Kidney (tissue), 11 donors: Measurements from ENCODE around the gene MBD3L2. TPM values are rescaled to one million over a fixed set of nuclear protein-coding genes. Genes with fewer than 3 reads are reported as not detected.
A peak's percentile ranks its signal among the peaks of the same experiment; 100 is the strongest.
"Not testable (repeated sequence)": the region's sequence is repeated elsewhere in the genome, so short reads cannot be mapped to it uniquely, and the experiment has no call there.

ENCODE experiments used
- DNase-seq, 5 donors: peaks; one replicate each; pipeline ENCODE4 v3.0.0-alpha.2; 2013 to 2020
- FAIRE-seq: peaks from 2 replicates; lab custom pipeline; 2012; peaks lifted over from hg19 to GRCh38; lab: Jason Lieb, UNC
- H3K27ac ChIP-seq, 2 donors: one replicate each; pipeline ENCODE4 v1.7.0; 2013; ENCODE audit warnings: low read depth in 2 of 2, low read length in 2 of 2, inconsistent platforms in 1 of 2
- H3K27me3 ChIP-seq: one replicate; pipeline ENCODE4 v1.7.1; 2013; ENCODE audit warnings: low read length, inconsistent platforms; ENCODE audit not compliant: control insufficient read depth, insufficient read depth
- H3K36me3 ChIP-seq, 3 donors: one replicate each; pipeline versions ENCODE4 v1.7.0 to v1.7.1; 2013; ENCODE audit warnings: low read length in 3 of 3, control low read depth in 1 of 3, inconsistent platforms in 1 of 3; ENCODE audit not compliant: insufficient read depth in 3 of 3, control insufficient read depth in 2 of 3
- H3K4me1 ChIP-seq, 3 donors: one replicate each; pipeline versions ENCODE4 v1.7.0 to v1.7.1; 2013; ENCODE audit warnings: low read length in 3 of 3, inconsistent platforms in 1 of 3, low read depth in 1 of 3; ENCODE audit not compliant: control insufficient read depth in 2 of 3, insufficient read depth in 2 of 3
- H3K4me3 ChIP-seq, 3 donors: one replicate each; pipeline versions ENCODE4 v1.7.0 to v1.8.1; 2013; ENCODE audit warnings: low read length in 3 of 3, control low read depth in 1 of 3, inconsistent platforms in 1 of 3
- H3K9ac ChIP-seq, 3 donors: one replicate each; pipeline versions ENCODE4 v1.7.0 to v1.7.1; 2013; ENCODE audit warnings: low read length in 3 of 3, control low read depth in 1 of 3, inconsistent platforms in 1 of 3
- H3K9me3 ChIP-seq, 3 donors: one replicate each; pipeline versions ENCODE4 v1.7.0 to v1.7.1; 2013; ENCODE audit warnings: low read length in 3 of 3, control low read depth in 1 of 3, inconsistent platforms in 1 of 3; ENCODE audit not compliant: control insufficient read depth in 2 of 3, insufficient read depth in 1 of 3
- intact Hi-C: fragments of 100-400 bp; cut with DNase I; formaldehyde crosslinking; loops from one replicate; pipeline ENCODE4 v1.11.1; 2022
- polyA plus RNA-seq: library from polyadenylated mRNA; stranded (reverse); fragments of 350-450 nt; fragmentation: Illumina TruSeq; extraction: RNeasy Lipid Tissue Mini Kit (QIAGEN cat#74804); gene quantifications from one replicate; pipeline ENCODE4 v1.2.3, GENCODE V29; 2014; ENCODE audit warnings: low read depth, low replicate concordance; ENCODE audit not compliant: insufficient read depth
- total RNA-seq: library from RNA; stranded (reverse); fragmentation: NEBNext Ultra II Directional; extraction: Animal tissue kit (Norgen Biotek cat#: 25700); gene quantifications from one replicate; pipeline ENCODE4 v1.2.1, GENCODE V29; 2021
- donor health status: control.
- donor health status: control.
- donor health status: DM: yes; HTN: yes; CAD: no.
- donor health status: Normal renal cell carcinoma (clear cell type).

The MBD3L2 gene
- total and polyA plus RNA-seq, 2 donors from 2014 or later = not detected

DNA sequence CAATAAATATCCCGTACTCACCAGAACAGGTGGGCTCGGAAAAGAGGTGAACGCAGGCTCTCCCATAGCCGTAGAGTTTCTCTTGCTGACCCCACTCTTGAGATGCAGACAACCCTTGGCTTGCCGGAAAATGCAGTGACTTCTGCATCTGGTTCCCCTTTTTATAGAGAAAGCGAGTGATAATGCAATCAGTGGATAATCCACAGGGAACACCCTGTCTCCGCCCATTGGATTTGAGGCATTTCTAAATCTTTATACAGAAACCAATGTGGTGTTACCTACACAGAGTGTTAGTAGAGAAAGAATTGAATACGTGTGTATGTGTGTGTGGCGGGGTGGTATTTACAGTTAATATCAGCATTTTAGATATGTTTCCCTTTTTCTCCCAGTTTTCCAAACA lies 9.0 kb upstream of the MBD3L2 start, which contains the start of gene MBD3L4:
Gene MBD3L4, minus strand, starts transcription at position 101 of the 400 bp plus-strand sequence. Its CDS starts 35 bp downstream, at position 66.
- DNase-seq, FAIRE-seq, intact Hi-C loops: not testable (repeated sequence)

DNA sequence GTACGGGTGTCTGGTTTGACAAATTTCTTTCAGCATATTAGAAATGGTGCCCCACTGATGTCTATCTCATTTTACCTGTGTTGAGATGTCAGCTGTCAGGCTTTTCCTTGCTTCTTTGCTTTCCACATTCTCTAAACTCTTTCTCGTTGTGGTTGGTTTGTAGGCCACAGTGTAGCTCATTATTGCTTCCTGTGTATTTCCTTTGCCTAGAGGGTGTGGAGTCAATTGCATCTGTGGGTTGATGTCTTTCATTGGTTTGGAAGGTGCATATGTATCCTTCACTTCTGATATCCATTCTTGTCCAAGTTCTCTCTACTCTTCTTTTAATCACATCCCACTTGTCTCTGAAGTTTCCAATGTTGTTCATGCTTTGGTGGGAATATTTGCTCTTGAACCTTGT lies 7.6 kb upstream of the MBD3L2 start:
- H3K27me3 ChIP-seq, H3K9me3 ChIP-seq, H3K4me3 ChIP-seq, FAIRE-seq, H3K4me1 ChIP-seq, H3K27ac ChIP-seq, intact Hi-C loops, H3K9ac ChIP-seq, DNase-seq, H3K36me3 ChIP-seq: not testable (repeated sequence)

More for the DNA sequence above, 9.0 kb upstream of the MBD3L2 start, which contains the start of gene MBD3L4:
- H3K27me3 ChIP-seq, H3K36me3 ChIP-seq, H3K9ac ChIP-seq, H3K4me1 ChIP-seq, H3K4me3 ChIP-seq, H3K27ac ChIP-seq, H3K9me3 ChIP-seq: not testable (repeated sequence)

DNA sequence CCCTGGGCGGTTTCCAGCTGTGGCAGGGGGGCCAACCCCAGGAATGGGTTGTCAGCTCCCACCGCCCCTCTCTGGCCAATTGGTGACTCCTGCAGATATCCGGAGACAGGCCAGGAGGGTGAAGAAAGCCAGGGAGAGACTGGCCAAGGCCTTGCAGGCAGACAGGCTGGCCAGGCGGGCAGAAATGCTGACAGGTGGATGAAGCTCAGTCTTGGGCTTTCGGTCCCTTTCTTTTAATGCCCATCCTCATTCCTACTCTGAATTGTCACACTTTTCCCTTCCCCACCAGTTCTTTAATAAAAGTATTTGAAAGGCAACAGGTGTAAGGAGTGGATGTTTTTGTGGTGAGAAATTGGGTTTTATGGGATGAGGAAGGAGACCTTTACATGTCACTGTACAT lies 2.3 kb downstream of the MBD3L2 start:
- H3K27ac ChIP-seq, H3K4me1 ChIP-seq, H3K9me3 ChIP-seq, intact Hi-C loops, H3K36me3 ChIP-seq, H3K9ac ChIP-seq, H3K27me3 ChIP-seq, FAIRE-seq, H3K4me3 ChIP-seq: not testable (repeated sequence)
- peak in 1 of 5 donors; percentile 54 for DNase-seq

DNA sequence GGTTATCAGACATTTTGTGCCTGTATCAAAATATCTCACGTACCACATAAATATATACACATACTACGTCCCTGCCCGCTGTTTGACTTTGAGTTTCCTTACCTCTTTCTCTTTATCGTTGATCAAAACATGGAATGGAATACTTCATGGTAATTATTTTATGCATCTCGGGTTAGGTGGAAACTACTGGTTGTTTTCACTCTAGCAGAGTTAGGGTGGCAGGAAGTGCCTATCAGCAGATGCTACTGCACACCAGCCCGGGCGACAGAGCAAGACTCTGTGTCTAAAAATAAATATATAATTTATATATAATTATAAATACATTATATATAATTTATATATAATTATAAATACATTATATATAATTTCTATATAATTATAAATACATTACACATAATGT lies 3.8 kb downstream of the MBD3L2 start:
- peak in 1 of 5 donors; percentile 17 for DNase-seq
- H3K9ac ChIP-seq, intact Hi-C loops, H3K4me1 ChIP-seq, FAIRE-seq, H3K9me3 ChIP-seq, H3K27me3 ChIP-seq, H3K27ac ChIP-seq, H3K4me3 ChIP-seq, H3K36me3 ChIP-seq: not testable (repeated sequence)

DNA sequence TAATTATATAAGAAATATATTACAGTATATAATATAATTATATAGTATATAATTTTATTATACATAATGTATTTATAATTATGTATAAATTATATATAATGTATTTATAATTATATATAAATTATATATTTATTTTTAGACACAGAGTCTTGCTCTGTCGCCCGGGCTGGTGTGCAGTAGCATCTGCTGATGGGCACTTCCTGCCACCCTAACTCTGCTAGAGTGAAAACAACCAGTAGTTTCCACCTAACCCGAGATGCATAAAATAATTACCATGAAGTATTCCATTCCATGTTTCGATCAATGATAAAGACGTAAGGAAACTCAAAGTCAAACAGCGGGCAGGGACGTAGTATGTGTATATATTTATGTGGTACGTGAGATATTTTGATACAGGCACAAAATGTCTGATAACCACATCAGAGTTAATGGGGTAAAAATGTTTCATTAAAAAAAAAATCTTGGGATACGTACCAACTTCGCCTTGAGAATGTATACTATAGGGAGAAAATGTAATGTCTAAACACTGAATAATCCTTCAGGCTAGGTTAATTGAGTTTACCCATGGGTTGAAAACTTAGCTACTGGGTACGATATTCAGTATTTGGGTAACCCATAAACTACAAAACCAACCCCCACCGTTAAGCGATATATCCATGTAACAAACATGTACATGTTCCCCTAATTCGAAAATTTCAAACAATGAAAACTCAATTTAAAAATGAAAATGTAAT lies 5.7 kb downstream of the MBD3L2 start:
- H3K9ac ChIP-seq, H3K27ac ChIP-seq, H3K36me3 ChIP-seq, intact Hi-C loops, H3K4me3 ChIP-seq, FAIRE-seq, H3K9me3 ChIP-seq, DNase-seq, H3K4me1 ChIP-seq, H3K27me3 ChIP-seq: not testable (repeated sequence)

DNA sequence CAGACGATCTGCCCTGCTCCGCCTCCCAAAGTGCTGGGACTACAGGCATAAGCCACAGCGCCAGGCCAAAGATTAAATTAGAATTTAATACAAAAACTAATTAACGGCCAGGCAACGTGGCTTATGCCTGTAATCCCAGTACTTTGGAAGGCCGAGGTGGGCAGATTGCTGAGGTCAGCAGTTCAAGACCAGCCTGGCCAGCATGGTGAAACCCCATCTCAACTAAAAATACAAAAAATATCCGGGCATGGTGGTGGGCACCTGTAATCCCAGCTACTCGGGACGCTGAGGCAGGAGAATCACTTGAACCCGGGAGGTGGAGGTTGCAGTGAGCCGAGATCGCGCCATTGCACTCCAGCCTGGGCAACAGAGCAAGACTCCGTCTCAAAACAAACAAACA lies 6.6 kb downstream of the MBD3L2 start:
- H3K4me3 ChIP-seq, FAIRE-seq, H3K27ac ChIP-seq, H3K27me3 ChIP-seq, intact Hi-C loops, H3K36me3 ChIP-seq, DNase-seq, H3K9me3 ChIP-seq, H3K9ac ChIP-seq, H3K4me1 ChIP-seq: not testable (repeated sequence)

DNA sequence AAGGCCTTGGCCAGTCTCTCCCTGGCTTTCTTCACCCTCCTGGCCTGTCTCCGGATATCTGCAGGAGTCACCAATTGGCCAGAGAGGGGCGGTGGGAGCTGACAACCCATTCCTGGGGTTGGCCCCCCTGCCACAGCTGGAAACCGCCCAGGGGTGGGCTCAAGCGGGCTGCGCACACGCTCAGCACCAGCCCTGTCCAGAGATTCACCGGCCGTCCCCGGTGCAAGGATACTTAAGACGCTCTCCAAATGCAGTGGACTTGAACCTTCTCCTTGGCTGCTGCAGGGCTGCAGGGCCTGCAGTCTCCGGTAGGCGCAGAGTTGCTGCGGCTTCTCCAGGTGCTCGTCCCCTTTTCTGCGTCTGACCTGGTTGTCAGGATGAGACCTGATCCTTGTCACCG lies 7.2 kb downstream of the MBD3L2 start:
- DNase-seq, H3K9me3 ChIP-seq, H3K27ac ChIP-seq, H3K4me1 ChIP-seq, H3K4me3 ChIP-seq, H3K27me3 ChIP-seq, H3K9ac ChIP-seq, FAIRE-seq, intact Hi-C loops, H3K36me3 ChIP-seq: not testable (repeated sequence)

DNA sequence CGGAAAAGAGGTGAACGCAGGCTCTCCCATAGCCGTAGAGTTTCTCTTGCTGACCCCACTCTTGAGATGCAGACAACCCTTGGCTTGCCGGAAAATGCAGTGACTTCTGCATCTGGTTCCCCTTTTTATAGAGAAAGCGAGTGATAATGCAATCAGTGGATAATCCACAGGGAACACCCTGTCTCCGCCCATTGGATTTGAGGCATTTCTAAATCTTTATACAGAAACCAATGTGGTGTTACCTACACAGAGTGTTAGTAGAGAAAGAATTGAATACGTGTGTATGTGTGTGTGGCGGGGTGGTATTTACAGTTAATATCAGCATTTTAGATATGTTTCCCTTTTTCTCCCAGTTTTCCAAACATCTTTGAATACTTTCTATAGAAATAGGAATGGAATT lies 9.5 kb downstream of the MBD3L2 start, which contains the start of gene MBD3L3:
Gene MBD3L3, minus strand, starts transcription at position 101 of the 400 bp plus-strand sequence. Its CDS starts 71 bp downstream, at position 30.
- H3K27ac ChIP-seq, H3K9me3 ChIP-seq, H3K36me3 ChIP-seq, H3K4me3 ChIP-seq, intact Hi-C loops, FAIRE-seq, H3K9ac ChIP-seq, DNase-seq, H3K4me1 ChIP-seq, H3K27me3 ChIP-seq: not testable (repeated sequence)
